Glutamatergic neuron (in vitro differentiated cells): ENCODE results near the gene GSTA4. TPM values are rescaled to one million over a fixed set of nuclear protein-coding genes. Genes with fewer than 3 reads are reported as not detected.

Source experiments
- DNase-seq: peaks from one replicate; pipeline ENCODE4 v3.0.0; 2022
- H3K27ac Mint-ChIP-seq: one replicate; pipeline ENCODE4 v1.8.0; 2020; ENCODE audit warnings: mild to moderate bottlenecking, mixed read lengths, inconsistent platforms; ENCODE audit not compliant: unreplicated experiment
- H3K27me3 Mint-ChIP-seq: one replicate; pipeline ENCODE4 v1.8.0; 2020; ENCODE audit warnings: mild to moderate bottlenecking, moderate library complexity, mixed read lengths, inconsistent platforms; ENCODE audit not compliant: unreplicated experiment
- H3K36me3 Mint-ChIP-seq: one replicate; pipeline ENCODE4 v1.8.0; 2020; ENCODE audit warnings: mild to moderate bottlenecking, mixed read lengths, inconsistent platforms; ENCODE audit not compliant: unreplicated experiment
- H3K4me1 Mint-ChIP-seq: one replicate; pipeline ENCODE4 v1.8.0; 2020; ENCODE audit warnings: mild to moderate bottlenecking, low read depth, mixed read lengths, inconsistent platforms; ENCODE audit not compliant: unreplicated experiment
- H3K4me3 Mint-ChIP-seq: one replicate; pipeline ENCODE4 v1.8.0; 2020; ENCODE audit warnings: mild to moderate bottlenecking, mixed read lengths, inconsistent platforms; ENCODE audit not compliant: unreplicated experiment
- H3K9me3 Mint-ChIP-seq: one replicate; pipeline ENCODE4 v1.8.0; 2020; ENCODE audit warnings: mild to moderate bottlenecking, moderate library complexity, mixed read lengths, inconsistent platforms; ENCODE audit not compliant: unreplicated experiment
- total RNA-seq: library from RNA; stranded (reverse); fragmentation: NEBNext Ultra II Directional; extraction: Animal tissue kit (Norgen Biotek cat#: 25700); gene quantifications from one replicate; pipeline ENCODE4 v1.2.1, GENCODE V29; 2021; ENCODE audit not compliant: unreplicated experiment
- TF ChIP-seq, protein P1 (sequence below): fragments of 200-600 bp; sonication (generic); IDR thresholded peaks from one replicate; pipeline ENCODE4 v1.5.0; 2021; ENCODE audit not compliant: partially characterized antibody, unreplicated experiment

Gene GSTA4
- total RNA-seq, 1 donor from 2014 or later = 81.1 TPM

- Mint-ChIP-seq H3K9me3 (peaks cover 2% of the 10 kb centered on the region), H3K27ac (no peak overlapping the region), H3K36me3 (no peaks in the 10 kb centered on the region), H3K4me3 (no peak overlapping the region), H3K27me3 (peaks cover 2% of the 10 kb centered on the region), H3K4me1 (peaks cover 6% of the 10 kb centered on the region)
- TF ChIP-seq, protein P1, sequence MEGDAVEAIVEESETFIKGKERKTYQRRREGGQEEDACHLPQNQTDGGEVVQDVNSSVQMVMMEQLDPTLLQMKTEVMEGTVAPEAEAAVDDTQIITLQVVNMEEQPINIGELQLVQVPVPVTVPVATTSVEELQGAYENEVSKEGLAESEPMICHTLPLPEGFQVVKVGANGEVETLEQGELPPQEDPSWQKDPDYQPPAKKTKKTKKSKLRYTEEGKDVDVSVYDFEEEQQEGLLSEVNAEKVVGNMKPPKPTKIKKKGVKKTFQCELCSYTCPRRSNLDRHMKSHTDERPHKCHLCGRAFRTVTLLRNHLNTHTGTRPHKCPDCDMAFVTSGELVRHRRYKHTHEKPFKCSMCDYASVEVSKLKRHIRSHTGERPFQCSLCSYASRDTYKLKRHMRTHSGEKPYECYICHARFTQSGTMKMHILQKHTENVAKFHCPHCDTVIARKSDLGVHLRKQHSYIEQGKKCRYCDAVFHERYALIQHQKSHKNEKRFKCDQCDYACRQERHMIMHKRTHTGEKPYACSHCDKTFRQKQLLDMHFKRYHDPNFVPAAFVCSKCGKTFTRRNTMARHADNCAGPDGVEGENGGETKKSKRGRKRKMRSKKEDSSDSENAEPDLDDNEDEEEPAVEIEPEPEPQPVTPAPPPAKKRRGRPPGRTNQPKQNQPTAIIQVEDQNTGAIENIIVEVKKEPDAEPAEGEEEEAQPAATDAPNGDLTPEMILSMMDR = no peak
- DNase-seq = no peak
These were observed 22.1 kb downstream of the GSTA4 start for GRCh38 chr6:52972989-52973388.

DNA sequence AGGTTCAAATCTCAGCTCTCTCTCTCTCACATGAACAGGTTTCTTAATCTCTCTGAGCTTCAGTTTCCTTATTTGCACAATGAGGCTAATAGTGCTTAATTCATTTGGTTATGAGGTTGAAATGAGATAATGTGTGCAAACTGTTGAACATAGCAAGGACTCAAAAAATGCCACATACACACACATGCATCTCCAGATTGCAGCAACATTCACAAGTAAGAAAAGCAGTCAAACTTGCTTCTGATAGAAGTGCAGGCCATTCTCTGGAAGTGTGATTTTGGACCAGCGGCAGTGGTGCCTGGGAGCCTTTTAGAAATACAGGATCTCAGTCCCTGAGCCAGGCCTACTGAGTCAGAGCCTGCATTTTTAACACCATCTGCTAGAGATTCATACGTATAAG lies 25.7 kb downstream of the GSTA4 start:
- DNase-seq = no peak
- H3K27me3 Mint-ChIP-seq = peaks cover 2% of the 10 kb centered on the region
- H3K4me3 Mint-ChIP-seq = no peak overlapping the region
- peaks cover 6% of the 10 kb centered on the region for H3K4me1 Mint-ChIP-seq
- TF ChIP-seq, protein P1 = no peak
- H3K36me3 Mint-ChIP-seq = no peaks in the 10 kb centered on the region
- peaks cover 4% of the 10 kb centered on the region for H3K9me3 Mint-ChIP-seq
- no peak overlapping the region for H3K27ac Mint-ChIP-seq

DNA sequence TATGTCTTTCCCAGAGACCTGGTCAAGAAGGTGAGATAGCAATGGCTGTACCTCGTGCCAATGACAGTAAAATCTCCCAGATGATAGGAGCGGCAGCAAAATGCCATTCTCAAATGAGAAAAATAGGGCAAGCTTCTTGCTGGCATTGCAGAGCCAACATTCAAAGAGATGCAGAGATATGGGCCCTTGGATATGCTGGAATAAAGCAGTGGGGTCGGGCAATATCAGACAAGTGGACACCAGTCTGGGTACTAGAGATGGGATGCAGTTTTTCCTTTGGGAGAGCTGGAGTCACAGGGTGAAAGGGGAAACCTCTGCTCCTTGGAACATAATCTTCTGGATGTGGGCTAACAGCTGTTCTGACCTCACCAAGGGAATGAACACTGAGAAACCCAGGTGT lies 29.0 kb downstream of the GSTA4 start:
- Mint-ChIP-seq H3K36me3 (no peaks in the 10 kb centered on the region), H3K9me3 (peaks cover 3% of the 10 kb centered on the region), H3K27ac (no peak overlapping the region), H3K4me1 (peaks cover 6% of the 10 kb centered on the region), H3K27me3 (peaks cover 2% of the 10 kb centered on the region), H3K4me3 (no peak overlapping the region)
- DNase-seq = no peak
- TF ChIP-seq, protein P1 = no peak

DNA sequence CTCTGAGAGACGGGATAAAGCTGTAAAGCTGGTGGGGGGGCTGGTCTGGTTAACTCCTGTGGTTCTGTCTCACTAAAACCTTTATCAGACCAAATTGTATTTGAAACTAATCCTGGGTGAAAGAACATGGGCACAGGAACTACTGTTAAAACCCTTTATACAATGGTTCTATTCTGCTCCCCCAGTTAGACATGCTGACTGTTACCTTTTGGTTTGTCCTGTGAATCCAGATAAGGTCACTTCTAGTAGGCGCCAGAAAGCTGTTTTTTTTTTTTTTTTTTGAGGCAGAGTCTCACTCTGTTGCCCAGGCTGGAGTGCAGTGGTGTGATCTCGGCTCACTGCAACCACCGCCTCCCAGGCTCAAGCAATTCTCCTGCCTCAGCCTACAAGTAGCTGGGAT lies 29.7 kb downstream of the GSTA4 start:
- peaks cover 6% of the 10 kb centered on the region for H3K4me1 Mint-ChIP-seq
- no peak for DNase-seq
- TF ChIP-seq, protein P1 = no peak
- peaks cover 4% of the 10 kb centered on the region for H3K27me3 Mint-ChIP-seq
- no peaks in the 10 kb centered on the region for H3K36me3 Mint-ChIP-seq
- no peak overlapping the region for H3K27ac Mint-ChIP-seq
- H3K9me3 Mint-ChIP-seq = peaks cover 7% of the 10 kb centered on the region
- H3K4me3 Mint-ChIP-seq = no peak overlapping the region

- Mint-ChIP-seq H3K36me3 (no peaks in the 10 kb centered on the region), H3K27ac (no peak overlapping the region), H3K4me3 (no peak overlapping the region), H3K9me3 (peaks cover 7% of the 10 kb centered on the region), H3K27me3 (peaks cover 2% of the 10 kb centered on the region), H3K4me1 (no peaks in the 10 kb centered on the region)
- DNase-seq = no peak
- TF ChIP-seq, protein P1 = no peak
These were observed 30.8 kb downstream of the GSTA4 start for GRCh38 chr6:52964318-52964717.
